GM12873 (cell line): ENCODE results near the gene WDR73.

Experiments
- TF ChIP-seq, protein P1 (sequence below): IDR thresholded peaks from 2 replicates; pipeline ENCODE4 v1.5.1; 2012; ENCODE audit warnings: low read depth, mild to moderate bottlenecking, moderate library complexity, low read length, control low read depth; ENCODE audit not compliant: insufficient read depth; ENCODE audit errors: missing control alignments

Gene WDR73

GRCh38 chr15:84653910-84654688 is at the start of gene WDR73:
TSS of gene WDR73 (minus strand) at chr15:84654283. CDS start at chr15:84654274, 9 bp downstream.
- TF ChIP-seq, protein P1, sequence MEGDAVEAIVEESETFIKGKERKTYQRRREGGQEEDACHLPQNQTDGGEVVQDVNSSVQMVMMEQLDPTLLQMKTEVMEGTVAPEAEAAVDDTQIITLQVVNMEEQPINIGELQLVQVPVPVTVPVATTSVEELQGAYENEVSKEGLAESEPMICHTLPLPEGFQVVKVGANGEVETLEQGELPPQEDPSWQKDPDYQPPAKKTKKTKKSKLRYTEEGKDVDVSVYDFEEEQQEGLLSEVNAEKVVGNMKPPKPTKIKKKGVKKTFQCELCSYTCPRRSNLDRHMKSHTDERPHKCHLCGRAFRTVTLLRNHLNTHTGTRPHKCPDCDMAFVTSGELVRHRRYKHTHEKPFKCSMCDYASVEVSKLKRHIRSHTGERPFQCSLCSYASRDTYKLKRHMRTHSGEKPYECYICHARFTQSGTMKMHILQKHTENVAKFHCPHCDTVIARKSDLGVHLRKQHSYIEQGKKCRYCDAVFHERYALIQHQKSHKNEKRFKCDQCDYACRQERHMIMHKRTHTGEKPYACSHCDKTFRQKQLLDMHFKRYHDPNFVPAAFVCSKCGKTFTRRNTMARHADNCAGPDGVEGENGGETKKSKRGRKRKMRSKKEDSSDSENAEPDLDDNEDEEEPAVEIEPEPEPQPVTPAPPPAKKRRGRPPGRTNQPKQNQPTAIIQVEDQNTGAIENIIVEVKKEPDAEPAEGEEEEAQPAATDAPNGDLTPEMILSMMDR, result no peak

DNA sequence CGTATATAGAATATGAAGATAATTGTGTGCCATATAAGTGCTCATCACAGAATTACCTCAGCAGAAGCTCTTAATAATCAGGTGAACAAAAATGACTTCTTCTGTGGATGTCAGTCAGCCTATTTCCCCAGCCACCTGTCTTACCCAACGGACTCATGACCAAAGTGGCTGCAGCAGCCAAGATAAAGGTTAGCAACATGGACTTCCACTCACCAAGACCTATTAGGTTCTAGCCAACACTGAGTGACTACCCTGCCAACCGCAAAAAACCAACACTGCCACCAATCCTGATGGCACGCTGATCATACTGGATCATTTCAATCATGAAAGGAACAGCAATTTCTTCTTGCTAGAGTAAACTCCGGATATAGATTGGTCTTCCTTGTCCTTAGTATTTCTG is 49.7 kb upstream of the WDR73 start:
- TF ChIP-seq, protein P1, result no peak

DNA sequence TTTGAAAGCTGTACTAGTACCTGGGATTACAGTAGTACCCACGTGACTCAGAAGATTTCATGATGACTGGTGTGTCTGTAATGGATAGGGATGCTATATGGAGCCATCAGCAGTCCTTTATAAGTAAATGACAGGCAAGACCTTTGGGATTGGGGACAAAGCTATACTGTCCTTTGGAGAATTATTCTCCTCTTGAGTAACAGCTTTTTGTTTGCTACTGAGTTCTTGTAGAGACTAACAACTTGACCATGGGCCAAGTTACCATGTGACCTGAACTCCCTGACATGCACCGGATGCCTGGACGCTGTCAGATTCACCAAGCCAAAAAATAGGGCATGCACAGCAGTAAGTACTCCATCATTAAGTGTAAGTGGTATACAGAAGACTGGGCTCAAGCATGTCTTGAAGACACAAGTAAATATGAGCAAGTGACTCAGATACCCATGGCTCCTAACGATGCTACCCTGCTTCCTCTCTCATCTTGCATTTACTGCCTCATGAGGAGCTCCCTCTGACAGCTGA is 48.9 kb upstream of the WDR73 start:
- TF ChIP-seq, protein P1, result no peak

DNA sequence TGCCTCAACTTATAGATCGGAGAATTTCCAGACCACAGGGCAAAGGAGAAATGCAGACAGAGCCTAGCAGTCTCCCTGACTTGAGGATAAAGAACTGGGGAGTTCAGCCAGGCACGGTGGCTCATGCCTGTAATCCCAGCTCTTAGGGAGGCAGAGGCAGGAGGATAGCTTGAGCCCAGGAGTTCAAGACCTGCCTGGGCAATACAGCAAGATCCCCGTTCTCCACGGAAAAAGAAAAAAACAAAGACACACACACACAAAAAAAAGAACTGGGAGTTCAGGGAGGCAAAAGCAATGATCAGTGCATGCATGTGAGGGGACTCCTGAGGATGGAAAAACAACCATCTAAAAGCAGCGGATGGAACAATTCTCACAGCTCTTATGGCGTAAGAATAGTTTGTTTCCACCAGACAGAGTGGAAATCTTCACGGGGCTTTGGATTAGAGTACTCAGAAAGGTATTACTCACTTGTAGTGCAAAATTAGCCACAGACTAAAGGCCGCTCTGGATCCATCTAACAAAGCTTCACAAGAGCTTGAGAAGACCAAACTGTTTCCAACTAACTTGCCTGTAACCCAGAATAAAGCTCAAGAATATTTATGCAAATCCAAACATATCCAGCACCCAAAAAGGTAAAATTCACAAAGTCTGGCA is 45.6 kb upstream of the WDR73 start:
- TF ChIP-seq, protein P1, result no peak

GRCh38 chr15:84697236-84697990 is 43.3 kb upstream of the WDR73 start:
- TF ChIP-seq, protein P1, result no peak

DNA sequence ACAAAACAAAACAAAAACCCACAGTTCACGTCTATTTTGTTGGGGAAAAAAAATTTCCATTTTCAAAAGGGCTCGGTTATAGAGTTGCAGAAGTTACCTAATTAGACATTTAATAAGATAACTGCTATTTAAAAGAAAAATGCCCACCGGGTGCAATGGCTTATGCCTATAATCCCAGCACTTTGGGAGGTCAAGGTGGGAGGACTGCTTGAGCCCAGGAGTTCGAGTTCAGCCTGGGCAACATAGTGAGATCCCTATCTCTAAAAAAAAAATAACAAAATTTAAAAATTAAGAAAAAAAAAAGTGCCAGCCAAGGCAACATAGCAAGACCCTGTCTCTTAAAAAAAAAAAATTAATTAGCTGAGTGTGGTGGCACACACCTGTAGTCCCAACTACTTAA is 42.7 kb upstream of the WDR73 start:
- TF ChIP-seq, protein P1, result no peak

DNA sequence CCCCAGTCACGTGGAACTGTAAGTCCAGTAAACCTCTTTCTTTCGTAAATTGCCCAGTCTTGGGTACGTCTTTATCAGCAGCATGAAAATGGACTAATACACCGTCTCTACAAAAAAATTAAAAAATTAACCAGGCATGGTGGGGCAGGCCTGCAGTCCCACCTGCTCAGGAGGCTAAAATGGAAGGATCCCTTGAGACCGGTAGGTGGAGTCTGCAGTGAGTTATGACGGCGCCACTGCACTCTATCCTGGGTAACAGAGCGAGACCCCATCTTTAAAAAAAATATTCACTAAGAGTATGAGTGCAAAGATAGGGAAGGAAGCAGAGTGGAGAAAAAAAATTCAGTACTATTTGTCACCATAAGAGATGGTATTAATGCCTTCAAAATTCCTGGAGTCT is 36.3 kb upstream of the WDR73 start:
- TF ChIP-seq, protein P1, result no peak
